GM18907 (cell line): Measurements from ENCODE around the gene FRAS1.
"Not testable (repeated sequence)": the region's sequence is repeated elsewhere in the genome, so short reads cannot be mapped to it uniquely, and the experiment has no call there.

ENCODE experiments used
- ATAC-seq: cut with Tn5 transposase; IDR thresholded peaks from one replicate; pipeline ENCODE4 v1.9.1; 2021; ENCODE audit warnings: mild to moderate bottlenecking, moderate library complexity; ENCODE audit not compliant: unreplicated experiment

The FRAS1 gene

GRCh38 chr4:78099058-78099457 lies 41.9 kb downstream of the FRAS1 start:
- no peak for ATAC-seq

GRCh38 chr4:78100060-78100459 lies 42.9 kb downstream of the FRAS1 start:
- ATAC-seq, result no peak

GRCh38 chr4:78119698-78120097 lies 62.6 kb downstream of the FRAS1 start:
- ATAC-seq, result no peak

DNA sequence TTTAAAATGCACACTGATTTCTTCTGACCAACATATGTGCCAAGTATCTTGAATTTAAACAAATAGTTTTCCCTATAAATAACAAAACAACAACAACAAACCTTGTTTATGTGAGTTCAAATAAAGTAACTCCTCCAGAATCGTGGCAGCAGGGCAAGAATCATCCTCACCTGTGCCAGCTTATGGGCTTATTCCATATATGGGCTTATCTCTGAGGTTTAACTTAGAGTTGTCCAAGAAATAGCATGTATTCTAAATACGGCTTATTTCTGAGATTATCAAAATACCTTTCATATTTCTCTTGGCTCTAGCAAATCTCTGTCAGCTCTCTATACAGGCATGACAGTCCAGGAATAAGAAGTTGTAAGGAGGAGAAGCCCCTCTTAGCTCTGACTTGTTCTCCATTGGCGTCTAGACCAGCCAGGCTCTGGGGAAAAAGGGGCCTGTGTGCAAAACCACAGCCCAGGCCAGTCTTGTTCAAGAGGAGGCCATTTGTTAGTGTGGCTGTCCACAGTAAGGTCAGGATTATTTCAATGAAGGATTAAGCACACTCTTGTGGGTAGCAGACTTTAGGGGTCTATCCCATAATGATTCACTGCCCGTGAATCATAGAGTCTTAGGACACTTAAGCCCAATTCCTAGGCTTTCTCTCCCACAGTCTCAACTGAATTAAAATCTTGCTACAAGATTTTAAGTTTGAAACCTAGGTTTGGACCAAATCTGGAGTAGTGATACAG lies 63.2 kb downstream of the FRAS1 start:
- ATAC-seq, result no peak

DNA sequence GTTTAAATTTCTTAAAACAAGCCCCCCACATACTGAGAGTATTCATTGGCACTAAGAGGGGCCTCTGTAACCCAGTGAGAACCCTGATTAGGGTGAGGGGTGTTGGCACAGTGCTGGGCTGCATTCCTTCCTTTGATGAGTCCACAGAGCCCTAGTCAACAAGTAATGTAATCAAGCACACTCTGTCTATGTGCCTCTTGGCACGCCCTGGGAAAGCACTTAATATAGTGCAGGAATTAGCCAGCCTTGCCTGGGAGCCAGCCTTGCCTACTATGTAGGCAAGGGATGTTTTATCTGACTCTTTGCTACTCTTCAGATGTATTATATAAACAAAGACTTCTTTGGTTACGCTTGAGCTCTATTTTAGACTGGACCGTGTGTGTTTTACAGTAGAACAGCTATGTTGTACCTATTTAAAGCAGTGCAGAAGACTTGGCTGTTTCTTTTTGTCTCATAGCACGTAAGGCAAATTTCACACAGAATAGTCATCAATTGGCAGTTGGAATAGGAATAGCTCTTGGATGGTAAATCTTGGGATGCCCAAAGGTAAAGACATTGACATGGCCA lies 64.3 kb downstream of the FRAS1 start:
- no peak for ATAC-seq

DNA sequence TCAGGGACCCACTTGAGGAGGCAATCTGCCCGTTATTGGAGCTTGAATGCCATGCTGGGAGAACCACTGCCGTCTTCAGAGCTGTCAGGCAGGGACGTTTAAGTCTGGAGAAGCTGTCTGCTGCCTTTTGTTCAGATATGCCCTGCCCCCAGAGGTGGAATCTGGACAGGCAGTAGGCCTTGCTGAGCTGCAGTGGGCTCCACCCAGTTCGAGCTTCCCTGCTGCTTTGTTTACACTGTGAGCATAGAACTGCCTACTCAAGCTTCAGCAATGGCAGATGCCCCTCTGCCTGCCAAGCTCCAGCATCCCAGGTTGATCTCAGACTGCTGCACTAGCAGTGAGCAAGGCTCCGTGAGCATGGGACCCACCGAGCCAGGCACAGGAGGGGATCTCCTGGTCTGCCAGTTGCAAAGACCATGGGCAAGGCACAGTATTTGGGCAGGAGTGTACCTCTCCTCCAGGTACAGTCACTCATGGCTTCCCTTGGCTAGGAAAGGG lies 68.8 kb downstream of the FRAS1 start:
- ATAC-seq, result not testable (repeated sequence)

DNA sequence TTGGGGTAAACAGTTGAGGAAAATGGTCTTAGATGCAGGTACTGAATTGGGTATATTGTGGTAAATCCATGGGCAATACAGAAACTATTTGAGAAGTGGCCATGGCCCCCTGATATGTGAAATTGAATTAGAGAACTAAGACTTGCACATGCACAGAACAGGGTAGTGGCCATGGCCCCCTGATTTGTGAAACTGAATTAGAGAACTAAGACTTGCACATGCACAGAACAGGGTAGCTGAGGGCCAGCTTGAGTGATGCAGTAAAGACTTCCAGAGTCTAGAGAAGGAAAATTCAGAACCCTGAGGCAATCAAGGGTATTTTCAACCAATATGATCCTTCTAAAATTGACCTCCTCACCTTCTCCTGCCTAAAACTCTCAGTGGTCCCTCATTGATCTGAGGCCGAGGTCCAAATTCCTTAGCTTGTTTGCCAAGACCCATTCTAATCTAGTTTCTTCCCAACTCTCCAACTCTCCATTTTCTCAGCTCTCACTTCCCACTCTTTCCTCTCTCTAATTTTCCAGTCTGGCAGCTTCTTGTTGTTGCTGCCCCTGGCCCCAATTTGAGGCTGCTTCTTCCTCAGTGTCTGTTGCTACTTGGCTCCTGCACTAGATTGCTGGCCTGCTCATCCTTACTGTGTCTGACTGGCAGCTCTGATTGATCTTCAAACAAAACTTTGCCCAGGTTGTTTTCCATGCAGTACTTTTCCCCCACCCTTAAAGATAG lies 72.4 kb downstream of the FRAS1 start:
- no peak for ATAC-seq

DNA sequence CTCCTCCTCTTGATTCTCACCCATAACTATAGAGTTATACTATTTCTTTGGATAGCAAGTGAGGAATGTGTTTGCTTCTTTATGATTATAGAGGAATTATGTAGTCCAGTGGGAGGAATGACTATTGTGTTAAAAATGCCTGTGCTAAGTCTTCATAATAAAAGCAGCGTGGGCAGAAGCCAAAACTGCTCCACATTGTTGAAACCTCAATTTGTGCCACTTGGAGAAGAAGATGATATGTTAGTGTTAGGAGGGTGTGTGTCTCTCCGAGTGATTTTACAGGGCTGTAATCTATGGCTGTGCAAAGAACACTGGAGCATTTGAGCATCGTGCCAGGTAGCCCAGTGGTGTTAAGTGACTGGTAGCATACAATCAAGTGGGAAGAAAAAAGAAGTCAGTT lies 74.3 kb downstream of the FRAS1 start:
- ATAC-seq, result no peak

DNA sequence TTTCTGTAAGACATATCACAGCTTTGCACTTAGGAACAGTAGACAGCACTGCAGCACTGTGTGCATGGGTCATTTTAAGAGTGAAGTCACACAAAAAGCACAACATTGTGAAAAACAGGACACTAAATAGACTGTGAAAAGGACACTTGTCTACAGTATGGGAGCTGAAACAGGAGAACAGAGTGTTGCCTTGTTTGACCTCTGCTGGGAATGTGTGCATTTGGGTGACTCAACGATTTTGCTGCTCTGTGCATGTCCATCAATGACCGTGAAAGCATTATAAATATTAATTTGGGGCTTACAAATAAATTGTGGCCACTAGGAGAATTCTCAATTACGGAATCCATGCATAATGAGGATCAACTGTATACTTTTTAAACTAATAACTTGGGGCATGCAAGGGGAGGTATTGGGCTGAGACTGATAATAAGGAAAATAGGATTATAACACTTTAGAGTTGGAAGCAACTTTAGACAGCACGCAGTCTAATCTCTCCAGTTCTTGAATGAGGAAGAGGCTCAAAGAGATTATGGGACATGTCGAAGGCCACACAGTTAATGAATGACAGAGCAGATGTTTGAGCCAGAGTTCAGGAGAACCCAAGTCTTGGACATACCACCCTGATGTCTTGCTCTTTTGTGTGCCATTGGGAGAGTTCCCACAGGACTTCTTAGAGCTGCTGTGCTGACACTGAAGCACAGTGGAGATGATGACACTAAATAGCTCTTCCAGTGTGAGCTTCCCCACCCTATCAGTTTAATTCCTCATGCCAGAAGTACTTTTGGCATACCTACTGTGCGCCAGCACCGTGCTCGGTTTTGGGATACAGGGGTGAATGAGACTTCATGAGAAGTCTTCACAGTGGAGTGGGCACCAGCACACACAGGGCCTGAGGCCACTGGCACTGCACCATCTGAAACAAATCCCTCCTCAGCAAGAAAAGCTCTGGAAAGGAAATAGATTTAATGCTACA lies 79.3 kb downstream of the FRAS1 start:
- no peak for ATAC-seq

DNA sequence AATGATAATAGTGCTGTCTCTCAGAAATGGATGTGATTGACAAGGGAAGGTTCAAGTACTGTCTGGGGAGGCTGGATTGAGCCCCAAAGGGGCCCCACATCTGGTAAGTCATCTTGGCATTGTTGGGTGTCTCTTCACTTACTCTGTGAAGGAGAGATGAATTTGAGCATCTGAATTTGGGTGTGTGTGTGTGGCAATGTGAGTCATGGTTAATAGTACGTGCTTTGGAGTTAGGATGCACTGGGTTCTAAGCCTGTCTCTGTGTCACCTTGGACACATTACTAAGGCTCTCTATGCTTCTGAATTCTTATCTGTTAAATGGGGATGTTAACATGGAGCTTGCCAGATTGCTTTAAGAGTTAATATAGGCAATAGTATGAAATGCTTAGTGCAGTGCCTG lies 80.4 kb downstream of the FRAS1 start:
- no peak for ATAC-seq

DNA sequence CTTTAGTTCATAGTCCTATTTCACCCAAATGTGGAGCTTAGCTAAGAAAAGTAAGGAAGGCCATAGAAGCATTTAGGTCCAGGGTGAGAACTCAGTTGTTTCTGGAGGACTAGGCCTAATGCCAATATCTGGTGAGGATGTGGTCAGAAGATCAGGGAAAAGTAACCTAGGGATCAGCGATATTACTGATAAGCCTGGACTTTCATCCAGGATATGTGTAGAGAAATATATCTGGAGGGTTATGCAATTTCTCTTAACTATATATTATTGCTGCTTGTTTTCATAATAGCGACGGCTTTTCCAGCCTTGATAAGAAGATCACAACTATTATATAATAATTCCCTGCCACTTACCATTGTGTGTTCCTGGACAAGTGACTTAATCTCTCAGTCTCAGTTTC lies 81.1 kb downstream of the FRAS1 start:
- ATAC-seq, result no peak

GRCh38 chr4:78143634-78144033 lies 86.5 kb downstream of the FRAS1 start:
- no peak for ATAC-seq

DNA sequence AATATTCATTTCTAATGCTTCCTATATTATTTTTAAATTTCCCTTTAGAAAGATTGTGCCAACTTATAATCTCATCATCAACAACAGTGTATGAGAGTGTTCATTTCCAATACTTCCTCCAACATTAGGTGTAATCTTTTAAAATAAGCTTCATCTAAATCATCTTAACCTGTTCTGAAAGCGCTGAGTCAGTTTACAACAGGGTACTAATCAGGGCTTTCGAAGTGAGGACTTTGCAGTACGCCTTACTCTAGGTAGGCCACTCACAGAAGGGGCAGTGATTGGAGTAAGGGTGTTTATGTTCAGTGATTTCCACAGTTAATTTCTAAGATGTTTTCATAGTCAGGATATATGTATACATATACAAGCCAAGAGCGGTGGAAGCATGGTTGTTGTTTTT lies 87.9 kb downstream of the FRAS1 start:
- no peak for ATAC-seq

- ATAC-seq, result no peak
Measured at GRCh38 chr4:78145622-78146021, 88.5 kb downstream of the FRAS1 start.

GRCh38 chr4:78149751-78150542 lies 92.8 kb downstream of the FRAS1 start:
- no peak for ATAC-seq

GRCh38 chr4:78150543-78150864 lies 93.4 kb downstream of the FRAS1 start:
- no peak for ATAC-seq

DNA sequence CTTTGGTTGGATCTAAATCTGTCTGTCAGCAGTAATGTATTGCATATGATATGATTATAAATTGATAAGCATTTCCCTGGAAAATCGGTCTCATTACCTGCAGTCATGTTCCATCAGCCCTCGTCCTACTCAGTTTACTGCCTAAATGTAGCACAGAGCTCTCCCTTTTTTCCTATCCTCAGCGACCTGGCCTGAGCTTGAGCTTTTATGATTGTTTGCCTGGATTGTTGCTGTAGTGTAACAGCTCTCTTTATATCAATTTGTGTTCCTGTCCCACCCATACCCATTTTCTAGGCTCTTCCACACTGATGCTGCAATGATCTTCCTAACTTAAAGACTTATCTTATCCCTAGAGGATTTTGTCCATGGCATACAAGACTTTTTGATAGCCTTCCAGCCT lies 95.7 kb downstream of the FRAS1 start:
- no peak for ATAC-seq

DNA sequence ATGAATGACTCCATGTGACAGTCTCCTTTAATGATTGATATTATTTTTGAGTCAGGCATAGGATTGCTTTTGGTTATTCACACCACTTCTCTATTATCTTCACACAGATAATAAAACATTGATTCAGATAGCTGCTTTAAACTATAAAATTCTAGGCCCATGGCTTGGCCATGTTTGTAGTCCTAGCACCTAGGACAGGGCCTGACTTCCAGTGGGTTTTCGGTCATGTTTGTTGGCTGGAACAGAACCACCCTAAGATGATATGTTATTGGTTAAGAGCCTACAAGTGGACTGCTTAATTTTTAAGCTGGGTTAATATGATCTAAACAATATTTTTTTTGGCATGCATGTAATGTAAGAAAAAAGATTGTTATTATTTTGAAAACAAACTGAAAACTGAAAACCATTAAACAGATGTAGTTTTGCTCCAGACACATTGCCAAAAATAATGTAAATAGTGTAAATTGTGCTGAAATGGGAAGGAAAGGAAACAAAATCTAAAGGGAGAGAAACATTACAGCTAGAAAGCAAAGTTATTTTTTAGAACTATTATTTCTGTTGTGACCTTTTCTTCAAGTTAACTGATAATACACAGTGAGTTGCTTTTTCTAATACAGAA lies 98.0 kb downstream of the FRAS1 start:
- no peak for ATAC-seq

GRCh38 chr4:78155616-78156105 lies 98.5 kb downstream of the FRAS1 start:
- ATAC-seq, result no peak

GRCh38 chr4:78156520-78156919 lies 99.4 kb downstream of the FRAS1 start:
- no peak for ATAC-seq
